Vagina (tissue), 2 donors: ENCODE results near the gene KRT28. TPM values are rescaled to one million over a fixed set of nuclear protein-coding genes. Genes with fewer than 3 reads are reported as not detected.

ENCODE experiments used
- DNase-seq, 2 donors: peaks; one replicate each; pipeline ENCODE4 v3.0.0-alpha.2; 2017; ENCODE audit errors: extremely low spot score in 2 of 2
- H3K27ac ChIP-seq: fragments of 200-600 bp; sonication (generic); one replicate; pipeline ENCODE4 v1.5.1; 2019
- H3K27me3 ChIP-seq: fragments of 200-600 bp; sonication (generic); one replicate; pipeline ENCODE4 v1.5.1; 2019
- H3K36me3 ChIP-seq, 2 donors: fragments of 200-600 bp; sonication (generic); one replicate each; pipeline ENCODE4 v1.5.1; 2017 to 2019
- H3K4me1 ChIP-seq: fragments of 200-600 bp; sonication (generic); one replicate; pipeline ENCODE4 v1.5.1; 2019
- H3K4me3 ChIP-seq, 2 donors: fragments of 200-600 bp; sonication (generic); 1 replicate in 1 of 2; 2 replicates in 1 of 2; pipeline ENCODE4 v1.5.1; 2016 to 2019
- H3K9me3 ChIP-seq: fragments of 200-600 bp; sonication (generic); one replicate; pipeline ENCODE4 v1.5.1; 2019
- POLR2A ChIP-seq, 2 donors: fragments of 450-650 bp; IDR thresholded peaks; one replicate each; pipeline ENCODE4 v1.6.1; 2017; ENCODE audit warnings: antibody characterized with exemption in 2 of 2, mild to moderate bottlenecking in 2 of 2, moderate library complexity in 2 of 2
- POLR2AphosphoS5 ChIP-seq, 2 donors: sonication (generic); formaldehyde crosslinking; IDR thresholded peaks; one replicate each; pipeline ENCODE4 v1.9.0; 2017; ENCODE audit warnings: antibody characterized with exemption in 2 of 2, mild to moderate bottlenecking in 2 of 2, low read depth in 1 of 2; ENCODE audit not compliant: insufficient read depth in 1 of 2
- intact Hi-C: fragments of 100-400 bp; cut with DNase I; formaldehyde crosslinking; loops from one replicate; pipeline ENCODE4 v1.15.1; 2023
- total RNA-seq: library from RNA; depleted of rRNA; stranded (reverse); fragments of >200 nt; gene quantifications from one replicate; pipeline ENCODE4 v1.2.3, GENCODE V29; 2016
- TF ChIP-seq, protein P1 (sequence below), 3 experiments: fragments of 450-650 bp in 2 of 3; fragments of 200-600 bp in 1 of 3; sonication (generic) in 1 of 3; IDR thresholded peaks; one replicate each; pipeline ENCODE4 v1.5.1; 2017 to 2019; ENCODE audit warnings: antibody characterized with exemption in 3 of 3, mild to moderate bottlenecking in 2 of 3, moderate library complexity in 2 of 3

KRT28 gene
- total RNA-seq, 1 donor from 2014 or later: not detected

DNA sequence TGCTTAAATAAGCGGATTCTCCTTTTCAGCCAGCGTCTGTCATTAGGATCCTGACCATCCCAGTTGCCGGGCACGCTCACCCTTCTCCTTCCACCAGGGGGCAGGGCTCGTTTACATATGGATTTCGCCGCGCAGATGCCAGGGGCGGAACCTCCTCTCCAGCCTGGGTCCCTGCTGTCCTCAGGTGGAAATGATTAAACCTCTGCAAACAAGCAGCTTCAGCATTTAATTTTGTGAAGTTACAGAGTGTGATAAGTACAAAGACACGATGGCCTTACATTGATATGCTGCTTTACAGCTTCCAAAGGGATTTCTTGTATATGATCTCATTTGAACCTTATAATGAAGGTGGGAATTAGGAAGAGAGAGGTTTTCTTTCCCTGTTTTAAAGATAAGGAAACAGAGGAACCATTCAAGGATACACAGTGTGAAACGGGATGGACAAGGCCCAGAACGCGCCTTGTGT, 3.9 kb upstream of the KRT28 start:
- Histone ChIP-seq H3K27me3 (no peaks in the 10 kb centered on the region), H3K27ac (no peak overlapping the region), H3K4me1 (no peaks in the 10 kb centered on the region), H3K4me3 (no peak overlapping the region), H3K36me3 (no peaks in the 10 kb centered on the region), H3K9me3 (no peaks in the 10 kb centered on the region)
- DNase-seq: no peak
- intact Hi-C loops: loop anchor here (10.0 kb wide), 1 partner anchor 851 kb away; no protein-coding TSS in a partner anchor
- no peak for TF ChIP-seq POLR2A (IDR thresholded peaks at IDR 0.05)
- TF ChIP-seq, protein P1, sequence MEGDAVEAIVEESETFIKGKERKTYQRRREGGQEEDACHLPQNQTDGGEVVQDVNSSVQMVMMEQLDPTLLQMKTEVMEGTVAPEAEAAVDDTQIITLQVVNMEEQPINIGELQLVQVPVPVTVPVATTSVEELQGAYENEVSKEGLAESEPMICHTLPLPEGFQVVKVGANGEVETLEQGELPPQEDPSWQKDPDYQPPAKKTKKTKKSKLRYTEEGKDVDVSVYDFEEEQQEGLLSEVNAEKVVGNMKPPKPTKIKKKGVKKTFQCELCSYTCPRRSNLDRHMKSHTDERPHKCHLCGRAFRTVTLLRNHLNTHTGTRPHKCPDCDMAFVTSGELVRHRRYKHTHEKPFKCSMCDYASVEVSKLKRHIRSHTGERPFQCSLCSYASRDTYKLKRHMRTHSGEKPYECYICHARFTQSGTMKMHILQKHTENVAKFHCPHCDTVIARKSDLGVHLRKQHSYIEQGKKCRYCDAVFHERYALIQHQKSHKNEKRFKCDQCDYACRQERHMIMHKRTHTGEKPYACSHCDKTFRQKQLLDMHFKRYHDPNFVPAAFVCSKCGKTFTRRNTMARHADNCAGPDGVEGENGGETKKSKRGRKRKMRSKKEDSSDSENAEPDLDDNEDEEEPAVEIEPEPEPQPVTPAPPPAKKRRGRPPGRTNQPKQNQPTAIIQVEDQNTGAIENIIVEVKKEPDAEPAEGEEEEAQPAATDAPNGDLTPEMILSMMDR (IDR thresholded peaks at IDR 0.05): peak; percentile 66 to 89 (median 75)

DNA sequence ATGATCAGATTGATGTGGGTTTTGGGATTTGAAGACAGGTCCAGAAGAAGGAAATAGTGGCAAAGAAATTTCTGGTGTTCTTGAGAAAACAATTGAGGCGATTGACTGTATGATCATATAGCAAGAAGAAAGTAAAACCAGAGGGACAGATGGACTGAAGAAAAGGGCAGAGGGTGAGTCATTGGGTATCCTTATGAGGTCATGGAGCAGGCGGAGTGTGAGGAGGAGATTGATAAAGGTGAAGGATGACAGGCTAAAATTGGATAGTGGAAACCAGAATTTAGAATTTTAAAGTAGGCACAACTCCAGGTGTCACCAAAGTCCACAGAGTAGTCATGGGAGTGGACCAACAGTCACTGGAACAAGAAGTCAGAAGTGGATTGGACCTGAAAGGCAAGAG, 1.4 kb upstream of the KRT28 start:
- DNase-seq: no peak
- Histone ChIP-seq H3K4me3 (no peak overlapping the region), H3K27me3 (no peaks in the 10 kb centered on the region), H3K36me3 (no peaks in the 10 kb centered on the region), H3K27ac (no peak overlapping the region), H3K4me1 (no peaks in the 10 kb centered on the region), H3K9me3 (no peaks in the 10 kb centered on the region)
- TF ChIP-seq POLR2A (IDR thresholded peaks at IDR 0.05) (no peak), POLR2AphosphoS5 (IDR thresholded peaks at IDR 0.05; ENCODE audit: insufficient read depth in 1 of 2, low read depth in 1 of 2) (no peak)
- TF ChIP-seq, protein P1 (IDR thresholded peaks at IDR 0.05): no peak
- intact Hi-C loops: loop anchor here (10.0 kb wide), 1 partner anchor 854 kb away; no protein-coding TSS in a partner anchor

DNA sequence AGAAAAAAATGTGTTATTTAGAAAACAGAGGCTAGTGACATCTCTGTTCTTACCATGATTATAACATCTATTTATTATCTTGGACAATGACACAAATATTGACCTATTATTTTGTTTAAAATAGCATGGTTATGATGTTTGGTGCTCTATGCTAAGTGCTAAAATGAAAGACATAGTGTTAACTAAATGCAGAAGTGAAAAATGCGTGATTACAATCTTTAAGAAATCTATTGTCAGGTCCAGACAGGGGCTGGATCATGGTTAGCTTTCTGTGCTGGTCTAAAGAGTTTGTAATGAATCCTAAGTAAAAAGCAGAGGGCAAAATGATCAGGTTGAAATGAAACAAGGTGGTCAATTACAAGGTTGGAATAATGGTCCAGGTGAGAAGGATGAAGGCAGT, 622 bp upstream of the KRT28 start:
- H3K36me3 ChIP-seq: no peaks in the 10 kb centered on the region
- intact Hi-C loops: loop anchor here (10.0 kb wide), 1 partner anchor 854 kb away; no protein-coding TSS in a partner anchor
- no peaks in the 10 kb centered on the region for H3K9me3 ChIP-seq
- no peak for TF ChIP-seq POLR2AphosphoS5 (IDR thresholded peaks at IDR 0.05; ENCODE audit: insufficient read depth in 1 of 2, low read depth in 1 of 2)
- no peak for TF ChIP-seq POLR2A (IDR thresholded peaks at IDR 0.05)
- H3K4me1 ChIP-seq: no peaks in the 10 kb centered on the region
- no peak overlapping the region for H3K27ac ChIP-seq
- DNase-seq: no peak
- no peak overlapping the region for H3K4me3 ChIP-seq
- H3K27me3 ChIP-seq: no peaks in the 10 kb centered on the region

DNA sequence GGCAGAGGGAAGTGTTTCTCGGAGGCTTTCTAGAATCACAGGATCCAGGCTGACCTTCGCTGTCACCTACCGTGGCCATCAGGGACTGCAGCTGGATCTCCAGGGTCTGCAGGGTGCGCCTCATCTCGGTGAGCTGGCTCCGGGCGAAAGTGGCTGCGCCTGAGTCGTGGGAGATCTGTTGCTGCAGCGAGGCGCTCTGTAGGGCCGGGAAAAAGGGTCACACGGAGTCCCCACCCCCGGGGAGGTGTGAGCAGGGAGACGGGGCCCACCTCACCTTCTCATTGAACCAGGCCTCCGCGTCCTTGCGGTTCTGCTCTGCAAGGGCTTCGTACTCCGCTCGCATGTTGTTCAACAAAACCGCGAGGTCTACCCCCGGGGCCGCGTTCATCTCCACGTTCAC, 2.9 kb downstream of the KRT28 start:
- intact Hi-C loops: loop anchor here (10.0 kb wide), 1 partner anchor 182 kb away; no protein-coding TSS in a partner anchor
- Histone ChIP-seq H3K9me3 (no peaks in the 10 kb centered on the region), H3K4me1 (no peaks in the 10 kb centered on the region), H3K36me3 (no peaks in the 10 kb centered on the region), H3K27ac (no peak overlapping the region), H3K27me3 (no peaks in the 10 kb centered on the region), H3K4me3 (no peak overlapping the region)
- DNase-seq: no peak
- no peak for TF ChIP-seq POLR2AphosphoS5 (IDR thresholded peaks at IDR 0.05; ENCODE audit: insufficient read depth in 1 of 2, low read depth in 1 of 2)
- TF ChIP-seq, protein P1 (IDR thresholded peaks at IDR 0.05): no peak
- no peak for TF ChIP-seq POLR2A (IDR thresholded peaks at IDR 0.05)

DNA sequence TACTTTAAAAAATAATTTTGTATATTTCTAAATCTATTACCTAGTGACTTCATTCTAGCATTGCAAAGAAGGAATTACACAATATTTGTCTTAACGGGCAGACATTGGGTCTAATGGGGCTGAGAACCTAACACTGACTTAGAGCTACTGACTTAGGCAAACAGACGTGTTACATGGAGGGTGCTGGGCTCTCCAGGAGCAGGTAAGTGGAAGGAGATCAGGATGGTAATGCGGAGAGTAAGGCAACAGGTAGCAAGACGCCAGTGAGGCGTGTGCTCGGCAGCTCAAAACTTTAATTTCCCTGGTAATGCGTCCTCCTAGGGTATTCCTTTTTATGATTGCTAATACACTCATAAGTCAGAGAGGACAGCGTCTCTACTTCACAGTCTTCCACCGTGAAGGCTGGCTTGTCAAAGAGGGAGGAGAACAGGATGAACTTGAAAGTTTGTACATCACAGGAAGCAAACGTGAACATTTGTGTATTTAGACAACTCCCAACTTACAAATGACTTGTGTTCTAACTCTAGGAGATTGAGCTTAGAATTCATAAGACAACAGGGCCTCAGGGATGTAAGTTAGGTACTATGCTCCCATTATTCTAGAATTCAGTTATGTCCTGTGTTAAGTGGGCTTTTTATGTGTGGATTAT, 4.6 kb downstream of the KRT28 start:
- no peaks in the 10 kb centered on the region for H3K4me1 ChIP-seq
- H3K4me3 ChIP-seq: no peak overlapping the region
- H3K36me3 ChIP-seq: no peaks in the 10 kb centered on the region
- intact Hi-C loops: loop anchor here (10.0 kb wide), 1 partner anchor 180 kb away; no protein-coding TSS in a partner anchor
- TF ChIP-seq POLR2AphosphoS5 (IDR thresholded peaks at IDR 0.05; ENCODE audit: insufficient read depth in 1 of 2, low read depth in 1 of 2) (no peak), POLR2A (IDR thresholded peaks at IDR 0.05) (no peak)
- TF ChIP-seq, protein P1 (IDR thresholded peaks at IDR 0.05): no peak
- H3K27ac ChIP-seq: no peak overlapping the region
- H3K9me3 ChIP-seq: no peaks in the 10 kb centered on the region
- DNase-seq: no peak
- H3K27me3 ChIP-seq: no peaks in the 10 kb centered on the region
